ENCODE results near the gene ECT2L.

The ECT2L gene

GRCh38 chr6:138830248-138830647, 34.4 kb downstream of the ECT2L start:
- Histone ChIP-seq H3K36me3 (replicated peaks; ENCODE audit: low read depth, low read length) (no peaks in the 10 kb centered on the region), H2AFZ (ENCODE audit: low read depth, low read length) (no peak overlapping the region), H3K9ac (ENCODE audit: low read length) (no peak overlapping the region)

DNA sequence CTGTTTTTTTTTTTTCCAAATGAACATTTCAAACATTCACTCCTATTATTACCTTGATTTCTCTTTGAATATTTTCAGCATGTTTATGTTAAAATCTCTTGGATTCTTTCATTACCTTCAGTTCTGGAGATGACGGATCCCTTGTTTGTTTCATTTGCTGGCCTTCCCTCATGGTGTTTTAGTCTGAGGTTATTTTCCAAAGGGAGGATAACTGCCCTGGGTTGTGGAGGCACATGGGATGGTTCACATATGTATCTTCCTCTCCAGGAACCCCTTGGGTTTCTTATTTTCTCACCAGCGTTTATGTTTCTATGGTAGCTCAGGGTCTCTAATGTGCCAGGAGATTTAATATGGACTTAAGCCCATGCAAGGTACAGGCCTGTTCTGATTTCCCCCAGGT, 36.3 kb downstream of the ECT2L start:
- Histone ChIP-seq H3K27ac (ENCODE audit: low read length) (no peak overlapping the region), H3K4me3 (ENCODE audit: low read length) (no peak overlapping the region), H3K4me2 (ENCODE audit: low read length) (no peak overlapping the region), H4K20me1 (ENCODE audit: insufficient read depth, low read length) (no peaks in the 10 kb centered on the region), H2AFZ (ENCODE audit: low read depth, low read length) (no peak overlapping the region), H3K4me1 (ENCODE audit: low read length) (no peaks in the 10 kb centered on the region), H3K9me3 (ENCODE audit: insufficient read depth, low read length) (no peaks in the 10 kb centered on the region), H3K9ac (ENCODE audit: low read length) (no peak overlapping the region), H3K36me3 (replicated peaks; ENCODE audit: low read depth, low read length) (no peaks in the 10 kb centered on the region), H3K27me3 (ENCODE audit: low read depth, low read length) (no peaks in the 10 kb centered on the region), H3K79me2 (ENCODE audit: low read length) (no peaks in the 10 kb centered on the region)
- TF ChIP-seq CTCF (IDR thresholded peaks at IDR 0.05; ENCODE audit: low read depth, low read length) = no peak
- no peak for TF ChIP-seq EZH2phosphoT487 (IDR thresholded peaks at IDR 0.05; ENCODE audit: low read depth)

More at GRCh38 chr6:138830248-138830647, 34.4 kb downstream of the ECT2L start:
- Histone ChIP-seq H3K79me2 (ENCODE audit: low read length) (no peaks in the 10 kb centered on the region), H3K27me3 (ENCODE audit: low read depth, low read length) (no peaks in the 10 kb centered on the region), H3K4me3 (ENCODE audit: low read length) (no peak overlapping the region), H3K27ac (ENCODE audit: low read length) (no peak overlapping the region), H3K4me2 (ENCODE audit: low read length) (no peak overlapping the region), H4K20me1 (ENCODE audit: insufficient read depth, low read length) (no peaks in the 10 kb centered on the region), H3K9me3 (ENCODE audit: insufficient read depth, low read length) (no peaks in the 10 kb centered on the region), H3K4me1 (ENCODE audit: low read length) (no peaks in the 10 kb centered on the region)
- TF ChIP-seq EZH2phosphoT487 (IDR thresholded peaks at IDR 0.05; ENCODE audit: low read depth) = no peak
- TF ChIP-seq CTCF (IDR thresholded peaks at IDR 0.05; ENCODE audit: low read depth, low read length) = no peak

DNA sequence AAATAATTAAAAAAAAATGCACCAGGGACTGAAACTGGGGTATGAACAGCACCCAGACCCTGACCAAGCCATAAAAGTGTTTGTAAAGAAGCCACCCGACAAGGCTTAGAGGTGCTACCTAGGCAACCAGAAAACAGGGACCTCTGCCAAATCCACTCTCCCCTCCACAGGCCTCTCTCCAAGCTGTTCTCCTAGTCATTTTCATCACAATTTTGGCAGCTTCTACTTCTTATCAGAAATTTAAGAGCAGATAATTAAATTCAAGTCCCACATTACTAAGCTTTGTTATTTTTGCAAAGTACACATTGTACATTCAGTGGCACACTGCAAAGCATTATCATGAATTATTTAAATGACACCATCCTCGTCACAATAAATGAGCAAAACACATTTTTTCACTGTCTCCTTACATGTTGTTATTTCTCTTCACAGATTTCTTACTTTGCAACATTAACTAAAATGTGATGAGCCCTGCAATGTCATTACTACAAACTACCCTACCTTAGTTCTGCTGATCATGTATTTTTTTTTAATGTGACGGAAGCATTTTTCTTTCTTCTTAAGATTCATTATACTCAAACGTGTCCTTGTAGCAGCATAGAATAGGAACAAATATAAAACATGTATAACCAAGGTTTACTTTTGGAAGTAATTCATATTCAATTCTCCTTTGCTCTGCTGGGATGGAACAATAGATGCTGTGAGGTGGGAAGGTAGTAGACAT, 38.1 kb downstream of the ECT2L start:
- H3K4me2 ChIP-seq (ENCODE audit: low read length) = no peak overlapping the region
- H3K27me3 ChIP-seq (ENCODE audit: low read depth, low read length) = no peaks in the 10 kb centered on the region
- H4K20me1 ChIP-seq (ENCODE audit: insufficient read depth, low read length) = no peaks in the 10 kb centered on the region
- no peaks in the 10 kb centered on the region for H3K9me3 ChIP-seq (ENCODE audit: insufficient read depth, low read length)
- no peaks in the 10 kb centered on the region for H3K79me2 ChIP-seq (ENCODE audit: low read length)
- no peaks in the 10 kb centered on the region for H3K4me1 ChIP-seq (ENCODE audit: low read length)
- no peak overlapping the region for H3K4me3 ChIP-seq (ENCODE audit: low read length)
- TF ChIP-seq CTCF (IDR thresholded peaks at IDR 0.05; ENCODE audit: low read depth, low read length) = no peak
- no peak for TF ChIP-seq EZH2phosphoT487 (IDR thresholded peaks at IDR 0.05; ENCODE audit: low read depth)
- H3K36me3 ChIP-seq (replicated peaks; ENCODE audit: low read depth, low read length) = no peaks in the 10 kb centered on the region
- H2AFZ ChIP-seq (ENCODE audit: low read depth, low read length) = no peak overlapping the region
- H3K9ac ChIP-seq (ENCODE audit: low read length) = no peak overlapping the region
- no peak overlapping the region for H3K27ac ChIP-seq (ENCODE audit: low read length)

GRCh38 chr6:138837246-138837645, 41.4 kb downstream of the ECT2L start:
- Histone ChIP-seq H3K27me3 (ENCODE audit: low read depth, low read length) (no peaks in the 10 kb centered on the region), H4K20me1 (ENCODE audit: insufficient read depth, low read length) (no peaks in the 10 kb centered on the region), H3K36me3 (replicated peaks; ENCODE audit: low read depth, low read length) (no peaks in the 10 kb centered on the region), H3K4me2 (ENCODE audit: low read length) (no peak overlapping the region), H3K4me3 (ENCODE audit: low read length) (no peak overlapping the region), H3K79me2 (ENCODE audit: low read length) (no peaks in the 10 kb centered on the region), H3K9me3 (ENCODE audit: insufficient read depth, low read length) (no peaks in the 10 kb centered on the region), H3K9ac (ENCODE audit: low read length) (no peak overlapping the region), H3K4me1 (ENCODE audit: low read length) (no peaks in the 10 kb centered on the region), H2AFZ (ENCODE audit: low read depth, low read length) (no peak overlapping the region), H3K27ac (ENCODE audit: low read length) (no peak overlapping the region)
- TF ChIP-seq CTCF (IDR thresholded peaks at IDR 0.05; ENCODE audit: low read depth, low read length) (no peak), EZH2phosphoT487 (IDR thresholded peaks at IDR 0.05; ENCODE audit: low read depth) (no peak)

Measured in OCI-LY3 (cell line).